GM18870 (cell line): ENCODE data around the gene DNAH7.

ENCODE experiments used
- ATAC-seq: cut with Tn5 transposase; IDR thresholded peaks from one replicate; pipeline ENCODE4 v1.9.1; 2021; ENCODE audit warnings: moderate library complexity; ENCODE audit not compliant: unreplicated experiment

The DNAH7 gene

GRCh38 chr2:196079052-196079451 is 10.4 kb upstream of the DNAH7 start:
- no peak for ATAC-seq

- no peak for ATAC-seq
Observed at GRCh38 chr2:196077821-196078220, 9.2 kb upstream of the DNAH7 start.

- ATAC-seq: peak; percentile 51
Observed at GRCh38 chr2:196076778-196077568, 8.3 kb upstream of the DNAH7 start.

- no peak for ATAC-seq
Observed at GRCh38 chr2:196075196-196075595, 6.6 kb upstream of the DNAH7 start.

GRCh38 chr2:196074631-196075030 is 6.0 kb upstream of the DNAH7 start:
- no peak for ATAC-seq

- no peak for ATAC-seq
Observed at GRCh38 chr2:196073521-196073920, 4.9 kb upstream of the DNAH7 start.

GRCh38 chr2:196067088-196067382 is 1.6 kb downstream of the DNAH7 start:
- ATAC-seq: no peak

- ATAC-seq: no peak
Observed at GRCh38 chr2:196066291-196067087, 2.1 kb downstream of the DNAH7 start.

- no peak for ATAC-seq
Observed at GRCh38 chr2:196063773-196064172, 4.9 kb downstream of the DNAH7 start.

GRCh38 chr2:196059491-196059960 is 9.1 kb downstream of the DNAH7 start:
- ATAC-seq: no peak

- ATAC-seq: no peak
Observed at GRCh38 chr2:196054631-196055030, 14.0 kb downstream of the DNAH7 start.

GRCh38 chr2:196046123-196046917 is 22.3 kb downstream of the DNAH7 start:
- ATAC-seq: no peak

GRCh38 chr2:196041786-196042185 is 26.9 kb downstream of the DNAH7 start:
- no peak for ATAC-seq

GRCh38 chr2:196040218-196040617 is 28.4 kb downstream of the DNAH7 start:
- no peak for ATAC-seq

- no peak for ATAC-seq
Observed at GRCh38 chr2:196036442-196036841, 32.2 kb downstream of the DNAH7 start.

- ATAC-seq: no peak
Observed at GRCh38 chr2:196018037-196018436, 50.6 kb downstream of the DNAH7 start.

- ATAC-seq: no peak
Observed at GRCh38 chr2:196012314-196012713, 56.3 kb downstream of the DNAH7 start.

- ATAC-seq: no peak
Observed at GRCh38 chr2:196000551-196000950, 68.1 kb downstream of the DNAH7 start.

- ATAC-seq: no peak
Observed at GRCh38 chr2:195998070-195998469, 70.6 kb downstream of the DNAH7 start.

GRCh38 chr2:195995499-195995898 is 73.1 kb downstream of the DNAH7 start:
- no peak for ATAC-seq

- ATAC-seq: no peak
Observed at GRCh38 chr2:195993623-195994022, 75.0 kb downstream of the DNAH7 start.
